ENCODE measurements around the gene DCAF6.

DCAF6 gene

DNA sequence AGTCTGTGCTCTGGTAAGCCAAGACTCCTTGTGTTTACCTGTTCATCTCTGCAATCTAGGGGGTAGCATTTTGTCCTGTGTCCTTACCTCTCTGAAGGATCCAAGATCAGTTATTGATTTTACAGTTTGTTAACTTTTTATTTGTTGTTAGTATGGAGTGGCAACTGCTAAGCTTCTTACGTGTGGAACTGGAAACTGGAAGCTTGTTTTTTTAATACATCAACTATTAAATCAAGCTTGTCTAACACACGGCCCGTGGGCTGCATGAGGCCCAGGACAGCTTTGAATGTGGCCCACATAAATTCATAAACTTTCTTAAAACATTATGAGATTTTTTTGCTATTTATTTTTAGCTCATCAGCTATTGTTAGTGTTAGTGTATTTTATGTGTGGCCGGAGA lies 29.6 kb downstream of the DCAF6 start:
- Mint-ChIP-seq H3K4me1 (peaks cover 11 to 21% of the 10 kb centered on the region in 2 donors), H3K27me3 (no peaks in the 10 kb centered on the region), H3K27ac (no peak overlapping the region), H3K4me3 (no peak overlapping the region), H3K9me3 (peaks cover 0 to 1% of the 10 kb centered on the region in 2 donors), H3K36me3 (peaks cover 28 to 41% of the 10 kb centered on the region in 2 donors)
- DNase-seq (no peak), ATAC-seq (replicated peaks) (no peak)

GRCh38 chr1:167968569-167968968 lies 32.1 kb downstream of the DCAF6 start:
- Mint-ChIP-seq H3K36me3 (peaks cover 18 to 38% of the 10 kb centered on the region in 2 donors), H3K27ac (no peak overlapping the region), H3K4me1 (peaks cover 5 to 11% of the 10 kb centered on the region in 2 donors), H3K27me3 (no peaks in the 10 kb centered on the region), H3K9me3 (peaks cover 0 to 1% of the 10 kb centered on the region in 2 donors), H3K4me3 (no peak overlapping the region)
- no peak for DNase-seq
- no peak for ATAC-seq (replicated peaks)

DNA sequence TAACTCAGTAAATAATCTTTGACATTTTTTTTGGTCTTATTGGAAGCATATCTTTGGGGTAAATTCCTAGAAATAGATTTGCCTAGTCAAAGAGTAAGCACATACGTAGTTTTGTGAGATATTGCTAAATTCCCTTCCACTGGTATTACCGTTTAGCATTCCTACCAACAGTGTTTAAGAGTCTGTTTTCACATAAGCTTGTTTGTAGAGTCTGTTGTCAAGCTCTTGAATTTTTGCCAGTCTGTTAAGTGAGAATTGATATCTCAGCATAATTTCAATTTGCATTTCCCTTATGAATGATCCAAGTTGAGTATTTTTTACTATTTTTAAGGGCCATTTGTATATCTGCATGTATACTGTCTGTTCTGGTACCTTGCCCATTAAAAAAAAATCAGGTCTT lies 37.3 kb downstream of the DCAF6 start:
- Mint-ChIP-seq H3K36me3 (peaks cover 30 to 51% of the 10 kb centered on the region in 2 donors), H3K27me3 (no peaks in the 10 kb centered on the region), H3K9me3 (peaks cover 0 to 2% of the 10 kb centered on the region in 2 donors), H3K27ac (no peak overlapping the region), H3K4me1 (no peaks in the 10 kb centered on the region), H3K4me3 (no peak overlapping the region)
- no peak for ATAC-seq (replicated peaks)
- no peak for DNase-seq

DNA sequence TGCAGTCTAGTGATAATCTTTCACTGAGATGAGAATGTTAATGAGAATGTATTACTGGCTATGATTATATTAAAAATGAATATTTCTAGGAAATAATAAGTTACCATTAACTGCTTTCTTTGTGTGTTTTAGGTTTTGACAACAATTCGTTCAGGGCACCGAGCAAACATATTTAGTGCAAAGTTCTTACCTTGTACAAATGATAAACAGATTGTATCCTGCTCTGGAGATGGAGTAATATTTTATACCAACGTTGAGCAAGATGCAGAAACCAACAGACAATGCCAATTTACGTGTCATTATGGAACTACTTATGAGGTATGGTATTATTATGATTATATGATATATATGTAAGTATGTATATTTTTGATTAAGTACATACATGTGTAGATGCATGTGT lies 38.2 kb downstream of the DCAF6 start:
- Mint-ChIP-seq H3K36me3 (peaks cover 36 to 60% of the 10 kb centered on the region in 2 donors), H3K9me3 (peaks cover 0 to 2% of the 10 kb centered on the region in 2 donors), H3K4me1 (no peaks in the 10 kb centered on the region), H3K27me3 (no peaks in the 10 kb centered on the region), H3K27ac (no peak overlapping the region), H3K4me3 (no peak overlapping the region)
- DNase-seq (no peak), ATAC-seq (replicated peaks) (no peak)

DNA sequence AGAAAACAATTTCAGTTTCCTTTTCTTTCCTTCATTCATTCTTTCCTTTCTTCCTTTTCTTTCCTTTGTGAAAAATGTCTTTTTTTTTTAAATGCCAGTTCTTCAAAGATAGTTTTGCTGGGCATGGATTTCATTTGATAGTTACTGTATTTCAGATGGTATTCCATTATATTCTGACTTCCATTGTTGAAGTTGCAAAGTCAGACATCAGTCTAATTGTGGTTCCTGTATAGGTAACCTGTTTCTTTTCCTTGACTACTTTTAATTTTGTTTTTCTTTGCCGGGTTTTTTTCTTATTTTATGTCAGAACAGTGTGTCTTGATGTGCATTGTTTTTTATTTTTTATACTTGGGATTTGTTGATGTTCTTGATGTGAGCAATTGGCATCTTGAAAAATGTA lies 40.8 kb downstream of the DCAF6 start:
- H3K9me3 Mint-ChIP-seq = peaks cover 0 to 2% of the 10 kb centered on the region in 2 donors
- H3K36me3 Mint-ChIP-seq = peaks cover 44 to 64% of the 10 kb centered on the region in 2 donors
- ATAC-seq (replicated peaks) = no peak
- no peak overlapping the region for H3K4me3 Mint-ChIP-seq
- no peaks in the 10 kb centered on the region for H3K27me3 Mint-ChIP-seq
- no peak overlapping the region for H3K27ac Mint-ChIP-seq
- H3K4me1 Mint-ChIP-seq = peaks cover 0 to 3% of the 10 kb centered on the region in 2 donors
- no peak for DNase-seq

GRCh38 chr1:167981933-167982332 lies 45.5 kb downstream of the DCAF6 start:
- peaks cover 38 to 59% of the 10 kb centered on the region in 2 donors for H3K36me3 Mint-ChIP-seq
- H3K4me1 Mint-ChIP-seq = peaks cover 6% of the 10 kb centered on the region in 2 donors
- H3K4me3 Mint-ChIP-seq = no peak overlapping the region

GRCh38 chr1:167983797-167984420 lies 47.4 kb downstream of the DCAF6 start:
- ATAC-seq (replicated peaks) = no peak
- H3K9me3 Mint-ChIP-seq = no peaks in the 10 kb centered on the region
- peaks cover 6% of the 10 kb centered on the region in 2 donors for H3K4me1 Mint-ChIP-seq
- H3K27me3 Mint-ChIP-seq = no peaks in the 10 kb centered on the region
- DNase-seq = no peak
- H3K36me3 Mint-ChIP-seq = peaks cover 27 to 41% of the 10 kb centered on the region in 2 donors
- H3K4me3 Mint-ChIP-seq = no peak overlapping the region
- no peak overlapping the region for H3K27ac Mint-ChIP-seq

More at GRCh38 chr1:167981933-167982332, 45.5 kb downstream of the DCAF6 start:
- H3K9me3 Mint-ChIP-seq = peaks cover 0 to 2% of the 10 kb centered on the region in 2 donors
- H3K27ac Mint-ChIP-seq = no peak overlapping the region
- H3K27me3 Mint-ChIP-seq = no peaks in the 10 kb centered on the region
- ATAC-seq (replicated peaks) = no peak
- no peak for DNase-seq

- H3K36me3 Mint-ChIP-seq = peaks cover 23 to 39% of the 10 kb centered on the region in 2 donors
- ATAC-seq (replicated peaks) (no peak), DNase-seq (no peak)
- H3K9me3 Mint-ChIP-seq = no peaks in the 10 kb centered on the region
- no peak overlapping the region for H3K27ac Mint-ChIP-seq
- no peaks in the 10 kb centered on the region for H3K27me3 Mint-ChIP-seq
- peaks cover 6% of the 10 kb centered on the region in 2 donors for H3K4me1 Mint-ChIP-seq
- no peak overlapping the region for H3K4me3 Mint-ChIP-seq
Observed at GRCh38 chr1:167984886-167985489, 48.5 kb downstream of the DCAF6 start.

GRCh38 chr1:167987174-167987573 lies 50.7 kb downstream of the DCAF6 start:
- ATAC-seq (replicated peaks) (no peak), DNase-seq (no peak)
- Mint-ChIP-seq H3K9me3 (no peaks in the 10 kb centered on the region), H3K4me1 (peaks cover 2 to 6% of the 10 kb centered on the region in 2 donors), H3K27me3 (no peaks in the 10 kb centered on the region), H3K4me3 (no peak overlapping the region), H3K27ac (no peak overlapping the region), H3K36me3 (peaks cover 20 to 30% of the 10 kb centered on the region in 2 donors)

DNA sequence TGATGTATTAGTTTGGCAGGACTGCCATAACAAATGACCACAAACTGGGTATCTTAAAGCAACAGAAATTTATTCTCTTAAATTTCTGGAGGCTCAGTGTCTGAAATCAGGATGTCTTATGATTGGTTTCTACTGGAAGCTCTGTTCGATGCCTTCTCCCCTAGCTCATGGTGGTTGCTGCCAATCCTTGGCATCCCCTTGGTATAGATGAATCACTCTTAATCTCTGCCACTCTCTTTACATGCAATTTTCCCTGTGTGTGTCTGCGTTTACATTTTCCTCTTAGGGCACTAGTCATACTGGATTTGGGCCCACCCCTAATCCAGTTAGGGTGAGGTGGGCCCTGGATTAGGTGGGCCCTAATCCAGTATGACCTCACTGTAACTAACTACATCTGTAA lies 55.1 kb downstream of the DCAF6 start:
- Mint-ChIP-seq H3K36me3 (peaks cover 23 to 27% of the 10 kb centered on the region in 2 donors), H3K4me3 (no peak overlapping the region), H3K9me3 (no peaks in the 10 kb centered on the region), H3K4me1 (peaks cover 4 to 6% of the 10 kb centered on the region in 2 donors), H3K27me3 (no peaks in the 10 kb centered on the region), H3K27ac (no peak overlapping the region)
- DNase-seq (no peak), ATAC-seq (replicated peaks) (no peak)

DNA sequence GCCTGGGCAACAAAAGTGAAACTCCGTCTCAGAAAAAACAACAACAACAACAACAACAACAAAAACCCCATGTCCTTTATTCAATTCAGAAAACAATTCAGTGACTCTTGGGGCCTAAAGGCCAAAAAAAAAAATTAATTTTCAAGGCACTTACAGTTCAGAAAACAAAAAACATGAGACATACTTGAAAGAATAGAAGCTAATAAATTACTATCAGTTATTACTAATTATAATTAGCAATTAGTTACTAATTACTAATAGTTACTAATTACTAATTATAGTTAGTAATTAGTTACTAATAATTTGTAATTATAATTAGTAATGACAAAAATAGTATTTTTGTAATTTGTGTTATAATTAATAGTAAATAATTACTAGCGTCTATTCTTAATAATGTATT lies 57.2 kb downstream of the DCAF6 start:
- no peaks in the 10 kb centered on the region for H3K9me3 Mint-ChIP-seq
- no peak overlapping the region for H3K4me3 Mint-ChIP-seq
- peaks cover 27 to 38% of the 10 kb centered on the region in 2 donors for H3K36me3 Mint-ChIP-seq
- no peak for DNase-seq
- no peak for ATAC-seq (replicated peaks)
- no peak overlapping the region for H3K27ac Mint-ChIP-seq
- peaks cover 4 to 6% of the 10 kb centered on the region in 2 donors for H3K4me1 Mint-ChIP-seq
- no peaks in the 10 kb centered on the region for H3K27me3 Mint-ChIP-seq

- H3K27me3 Mint-ChIP-seq = no peaks in the 10 kb centered on the region
- DNase-seq = no peak
- peaks cover 24 to 34% of the 10 kb centered on the region in 2 donors for H3K36me3 Mint-ChIP-seq
- H3K9me3 Mint-ChIP-seq = no peaks in the 10 kb centered on the region
- H3K4me1 Mint-ChIP-seq = peaks cover 4 to 6% of the 10 kb centered on the region in 2 donors
- no peak overlapping the region for H3K27ac Mint-ChIP-seq
- ATAC-seq (replicated peaks) = no peak
- no peak overlapping the region for H3K4me3 Mint-ChIP-seq
Observed at GRCh38 chr1:167994560-167994959, 58.1 kb downstream of the DCAF6 start.

GRCh38 chr1:167995038-167995437 lies 58.6 kb downstream of the DCAF6 start:
- H3K4me3 Mint-ChIP-seq = no peak overlapping the region
- peaks cover 4 to 6% of the 10 kb centered on the region in 2 donors for H3K4me1 Mint-ChIP-seq
- H3K27me3 Mint-ChIP-seq = no peaks in the 10 kb centered on the region
- ATAC-seq (replicated peaks) = no peak
- no peak overlapping the region for H3K27ac Mint-ChIP-seq
- no peak for DNase-seq
- peaks cover 23 to 36% of the 10 kb centered on the region in 2 donors for H3K36me3 Mint-ChIP-seq
- no peaks in the 10 kb centered on the region for H3K9me3 Mint-ChIP-seq

DNA sequence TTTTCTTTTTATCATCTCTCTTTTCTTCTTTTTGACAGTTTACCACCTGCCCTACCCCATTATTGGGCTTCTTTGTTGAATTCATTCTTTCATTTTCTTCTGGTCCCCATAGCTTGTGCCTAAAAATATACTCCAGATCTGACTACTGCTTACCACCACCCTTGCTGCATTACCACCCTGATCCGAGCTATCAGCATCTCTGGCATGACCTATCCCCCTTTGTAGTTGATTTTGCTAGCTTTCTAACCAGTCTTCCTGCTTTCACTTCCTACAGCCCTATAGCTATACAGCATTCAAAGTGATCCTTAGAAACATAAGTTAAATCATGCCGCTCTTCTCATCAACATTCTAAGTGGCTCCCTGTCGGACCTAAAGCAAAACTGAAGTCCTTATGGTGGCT lies 59.8 kb downstream of the DCAF6 start:
- H3K36me3 Mint-ChIP-seq = peaks cover 29 to 43% of the 10 kb centered on the region in 2 donors
- H3K9me3 Mint-ChIP-seq = no peaks in the 10 kb centered on the region
- DNase-seq = no peak
- H3K27me3 Mint-ChIP-seq = no peaks in the 10 kb centered on the region
- H3K4me3 Mint-ChIP-seq = no peak overlapping the region
- no peak for ATAC-seq (replicated peaks)
- peaks cover 4 to 6% of the 10 kb centered on the region in 2 donors for H3K4me1 Mint-ChIP-seq
- no peak overlapping the region for H3K27ac Mint-ChIP-seq

- no peak overlapping the region for H3K27ac Mint-ChIP-seq
- H3K4me3 Mint-ChIP-seq = no peak overlapping the region
- DNase-seq = no peak
- no peaks in the 10 kb centered on the region for H3K9me3 Mint-ChIP-seq
- peaks cover 4 to 6% of the 10 kb centered on the region in 2 donors for H3K4me1 Mint-ChIP-seq
- no peaks in the 10 kb centered on the region for H3K27me3 Mint-ChIP-seq
- H3K36me3 Mint-ChIP-seq = peaks cover 32 to 48% of the 10 kb centered on the region in 2 donors
- ATAC-seq (replicated peaks) = no peak
Observed at GRCh38 chr1:167997037-167997575, 60.6 kb downstream of the DCAF6 start.
